Measurements from ENCODE around the gene TANGO6.
"Not testable (repeated sequence)": the region's sequence is repeated elsewhere in the genome, so short reads cannot be mapped to it uniquely, and the experiment has no call there.

The TANGO6 gene

GRCh38 chr16:69123910-69124309 is 280.6 kb downstream of the TANGO6 start:
- peak; percentile 78 for DNase-seq

- DNase-seq = not testable (repeated sequence)
Observed at GRCh38 chr16:69124406-69124805, 281.1 kb downstream of the TANGO6 start.

GRCh38 chr16:69124961-69125360 is 281.6 kb downstream of the TANGO6 start:
- not testable (repeated sequence) for DNase-seq

GRCh38 chr16:69126221-69126620 is 282.9 kb downstream of the TANGO6 start:
- no peak for DNase-seq

- not testable (repeated sequence) for DNase-seq
Observed at GRCh38 chr16:69126801-69127200, 283.5 kb downstream of the TANGO6 start.

- DNase-seq = no peak
Observed at GRCh38 chr16:69127966-69128510, 284.7 kb downstream of the TANGO6 start.

- DNase-seq = no peak
Observed at GRCh38 chr16:69130461-69130860, 287.1 kb downstream of the TANGO6 start.

GRCh38 chr16:69131167-69131838 is 288.0 kb downstream of the TANGO6 start:
- DNase-seq = peak; percentile 49

GRCh38 chr16:69131839-69132423 is 288.6 kb downstream of the TANGO6 start:
- DNase-seq = peak; percentile 89

GRCh38 chr16:69132424-69133252 is 289.3 kb downstream of the TANGO6 start, which contains the start of the genes CHTF8 and UTP4:
CHTF8 (minus strand) TSS chr16:69132588; CDS start chr16:69121458, 11,130 bp downstream.
UTP4 (plus strand) TSS chr16:69132649; CDS start chr16:69133460, 811 bp downstream.
- peak; percentile 84 for DNase-seq

- DNase-seq = no peak
Observed at GRCh38 chr16:69133373-69133954, 290.1 kb downstream of the TANGO6 start.

Data from fibroblast of skin of scalp (primary cell).